GM12891 (cell line): ENCODE measurements around the gene ADM2.

Experiments
- PAX5 ChIP-seq: IDR thresholded peaks from 2 replicates; pipeline ENCODE4 v1.6.1; 2011; ENCODE audit warnings: low read length, moderate library complexity, mild to moderate bottlenecking; ENCODE audit not compliant: insufficient read depth, severe bottlenecking
- POLR2A ChIP-seq: IDR thresholded peaks from 2 replicates; pipeline ENCODE4 v1.6.1; 2011; ENCODE audit warnings: low read depth, low read length, control low read depth
- TAF1 ChIP-seq: IDR thresholded peaks from 2 replicates; pipeline ENCODE4 v1.6.1; 2011; ENCODE audit warnings: low read depth, low read length, control low read depth

DNA sequence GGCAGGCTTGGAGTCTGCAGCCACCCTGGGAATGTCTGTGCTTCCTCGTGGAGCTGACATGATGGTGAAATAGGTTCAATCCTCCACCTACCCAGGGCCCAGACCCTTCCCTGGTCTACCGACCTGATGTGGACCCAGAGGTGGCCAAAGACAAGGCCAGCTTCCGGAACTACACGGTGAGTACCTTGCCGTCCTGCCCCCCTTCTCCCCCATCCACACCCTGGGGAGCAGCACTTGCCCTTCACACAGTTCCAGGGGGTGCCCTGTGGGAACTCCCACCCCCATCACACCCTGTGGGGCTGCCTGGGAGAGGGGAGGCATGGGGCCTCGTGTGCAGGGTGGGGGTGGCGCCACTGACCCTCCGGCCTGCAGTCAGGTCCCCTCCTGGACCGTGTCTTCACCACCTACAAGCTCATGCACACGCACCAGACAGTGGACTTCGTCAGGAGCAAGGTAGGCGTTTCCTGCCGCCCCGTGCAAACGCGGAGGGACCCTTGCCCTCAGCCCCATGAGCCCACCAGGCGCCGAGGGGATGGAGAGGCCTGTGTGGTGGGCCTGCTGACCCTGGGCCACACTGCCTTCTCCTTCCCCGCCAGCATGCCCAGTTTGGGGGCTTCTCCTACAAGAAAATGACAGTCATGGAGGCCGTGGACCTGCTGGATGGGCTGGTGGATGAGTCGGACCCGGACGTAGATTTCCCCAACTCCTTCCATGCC lies 6.1 kb downstream of the ADM2 start:
- no peak for TF ChIP-seq POLR2A
- TF ChIP-seq TAF1 = no peak
- TF ChIP-seq PAX5 = no peak
